HEK293 (cell line): Measurements from ENCODE around the gene PCED1A.

Experiments used
- CTCF ChIA-PET: fragments of 350-600 bp; formaldehyde crosslinking; extraction: SDS; loops from one replicate; lab custom pipeline; 2021; ENCODE audit warnings: antibody characterized with exemption; lab: Yijun Ruan, JAX
- POLR2A ChIA-PET: fragments of 300-600 bp; formaldehyde crosslinking; extraction: SDS; loops from one replicate; lab custom pipeline; 2020; ENCODE audit warnings: antibody characterized with exemption, inconsistent platforms; lab: Yijun Ruan, JAX
- H3K27ac ChIP-seq: fragments of 200-500 bp; sonication (Bioruptor generic); 2 replicates; pipeline ENCODE4 v1.5.1; 2014; ENCODE audit warnings: low read depth, low read length, control low read depth, inconsistent platforms; ENCODE audit errors: extremely low read depth
- H3K36me3 ChIP-seq, 2 experiments: fragments of 200-500 bp in 1 of 2; sonication (Bioruptor generic) in 1 of 2; 1 replicate in 1 of 2; 2 replicates in 1 of 2; pipeline ENCODE4 v1.5.1; 2014 to 2017; ENCODE audit warnings: inconsistent platforms in 2 of 2, low read length in 2 of 2; ENCODE audit not compliant: control insufficient read depth in 2 of 2, insufficient read depth in 1 of 2
- H3K4me1 ChIP-seq: fragments of 200-500 bp; sonication (Bioruptor generic); 2 replicates; pipeline ENCODE4 v1.5.1; 2014; ENCODE audit warnings: mild to moderate bottlenecking, low read length, inconsistent platforms; ENCODE audit not compliant: control insufficient read depth, insufficient read depth
- H3K4me3 ChIP-seq: 2 replicates; pipeline ENCODE4 v1.5.1; 2011; ENCODE audit warnings: low read depth, mild to moderate bottlenecking, control low read depth, low read length, moderate library complexity
- H3K9me3 ChIP-seq: fragments of 200-500 bp; sonication (Bioruptor generic); 2 replicates; pipeline ENCODE4 v1.5.1; 2014; ENCODE audit warnings: low read depth, low read length, inconsistent platforms; ENCODE audit not compliant: control insufficient read depth, insufficient read depth
- CTCF ChIP-seq: fragments of 450-650 bp; formaldehyde crosslinking; IDR thresholded peaks from 2 replicates; pipeline ENCODE4 v1.5.1; 2016; ENCODE audit warnings: missing biosample characterization, missing genetic modification characterization
- PRDM4 ChIP-seq: fragments of 450-650 bp; formaldehyde crosslinking; IDR thresholded peaks from 2 replicates; pipeline ENCODE4 v1.5.1; 2017; ENCODE audit warnings: missing biosample characterization, missing genetic modification characterization
- SP3 ChIP-seq: fragments of 450-650 bp; formaldehyde crosslinking; IDR thresholded peaks from 2 replicates; pipeline ENCODE4 v1.5.1; 2016; ENCODE audit warnings: missing biosample characterization, missing genetic modification characterization
- SP7 ChIP-seq: fragments of 450-650 bp; formaldehyde crosslinking; IDR thresholded peaks from 2 replicates; pipeline ENCODE4 v1.5.1; 2016; ENCODE audit warnings: missing biosample characterization, missing genetic modification characterization
- TRIM28 ChIP-seq: IDR thresholded peaks from 2 replicates; pipeline ENCODE4 v1.6.1; 2011; ENCODE audit warnings: low read length, control low read depth, borderline replicate concordance
- ZBTB20 ChIP-seq: fragments of 450-650 bp; formaldehyde crosslinking; IDR thresholded peaks from 2 replicates; pipeline ENCODE4 v1.5.1; 2016; ENCODE audit warnings: missing biosample characterization, missing genetic modification characterization
- ZBTB26 ChIP-seq: fragments of 450-650 bp; formaldehyde crosslinking; optimal IDR thresholded peaks from 2 replicates; pipeline ENCODE3; 2016; ENCODE audit warnings: missing biosample characterization, mild to moderate bottlenecking, missing genetic modification characterization
- ZBTB48 ChIP-seq: fragments of 450-650 bp; formaldehyde crosslinking; IDR thresholded peaks from 2 replicates; pipeline ENCODE4 v1.5.1; 2016; ENCODE audit warnings: missing biosample characterization, missing genetic modification characterization
- ZNF2 ChIP-seq: fragments of 450-650 bp; formaldehyde crosslinking; IDR thresholded peaks from 2 replicates; pipeline ENCODE4 v1.5.1; 2016; ENCODE audit warnings: missing biosample characterization, missing genetic modification characterization
- ZNF221 ChIP-seq: fragments of 450-650 bp; formaldehyde crosslinking; IDR thresholded peaks from 2 replicates; pipeline ENCODE4 v1.5.1; 2017; ENCODE audit warnings: missing biosample characterization, missing genetic modification characterization, borderline replicate concordance
- ZNF280C ChIP-seq: fragments of 450-650 bp; formaldehyde crosslinking; IDR thresholded peaks from 2 replicates; pipeline ENCODE4 v1.5.1; 2016; ENCODE audit warnings: missing biosample characterization, missing genetic modification characterization
- ZNF311 ChIP-seq: fragments of 450-650 bp; formaldehyde crosslinking; IDR thresholded peaks from 2 replicates; pipeline ENCODE4 v1.5.1; 2017; ENCODE audit warnings: missing biosample characterization, missing genetic modification characterization, borderline replicate concordance
- ZNF324 ChIP-seq: fragments of 450-650 bp; formaldehyde crosslinking; IDR thresholded peaks from 2 replicates; pipeline ENCODE4 v1.5.1; 2016; ENCODE audit warnings: missing biosample characterization, missing genetic modification characterization
- ZNF416 ChIP-seq: fragments of 450-650 bp; formaldehyde crosslinking; IDR thresholded peaks from 2 replicates; pipeline ENCODE4 v1.5.1; 2016; ENCODE audit warnings: missing biosample characterization, missing genetic modification characterization
- ZNF501 ChIP-seq: fragments of 450-650 bp; formaldehyde crosslinking; IDR thresholded peaks from 2 replicates; pipeline ENCODE4 v1.5.1; 2016; ENCODE audit warnings: missing biosample characterization, missing genetic modification characterization
- ZNF610 ChIP-seq: fragments of 450-650 bp; formaldehyde crosslinking; IDR thresholded peaks from 2 replicates; pipeline ENCODE4 v1.5.1; 2016; ENCODE audit warnings: missing biosample characterization, missing genetic modification characterization, borderline replicate concordance
- ZNF692 ChIP-seq: fragments of 450-650 bp; formaldehyde crosslinking; IDR thresholded peaks from 2 replicates; pipeline ENCODE4 v1.5.1; 2016; ENCODE audit warnings: missing biosample characterization, missing genetic modification characterization
- ZNF701 ChIP-seq: fragments of 450-650 bp; formaldehyde crosslinking; IDR thresholded peaks from 2 replicates; pipeline ENCODE4 v1.5.1; 2016; ENCODE audit warnings: missing biosample characterization, missing genetic modification characterization
- ZNF76 ChIP-seq: fragments of 450-650 bp; formaldehyde crosslinking; IDR thresholded peaks from 2 replicates; pipeline ENCODE4; 2016; ENCODE audit warnings: low read depth, missing biosample characterization, missing genetic modification characterization, borderline replicate concordance
- ZSCAN4 ChIP-seq: fragments of 450-650 bp; formaldehyde crosslinking; IDR thresholded peaks from 2 replicates; pipeline ENCODE4 v1.5.1; 2017; ENCODE audit warnings: missing biosample characterization, missing genetic modification characterization

The PCED1A gene

GRCh38 chr20:2873747-2874041 is 33.2 kb upstream of the PCED1A start (continued):
- no peak for TF ChIP-seq ZNF610
- no peak for TF ChIP-seq ZBTB48 (tag by site-specific recombination)
- TF ChIP-seq PRDM4, result no peak
- no peak for TF ChIP-seq ZNF311 (tag by site-specific recombination)
- TF ChIP-seq ZBTB20 (tag by site-specific recombination), result peak; percentile 20
- TF ChIP-seq CTCF (tag by site-specific recombination), result no peak
- TF ChIP-seq SP7 (tag by site-specific recombination), result no peak
- no peak for TF ChIP-seq ZNF692 (tag by site-specific recombination)
- no peak for TF ChIP-seq ZNF701 (tag by site-specific recombination)
- no peak for TF ChIP-seq ZNF280C (tag by site-specific recombination)
- TF ChIP-seq ZSCAN4 (tag by site-specific recombination), result no peak
- TF ChIP-seq SP3, result peak; percentile 36
- TF ChIP-seq, all 188 proteins: peak for 6

- ChIA-PET CTCF (no interaction called here), POLR2A (interaction anchor here (0.5 to 1.0 kb wide), 6 partner anchors 17 to 227 kb away, joined by 3 to 7 read pairs (median 4); partner anchors contain the start of genes PCED1A and VPS16)
- Histone ChIP-seq H3K9me3 (no peaks in the 10 kb centered on the region), H3K4me1 (peaks cover 15% of the 10 kb centered on the region), H3K4me3 (peak within 1 kb of the TSS; percentile 80), H3K27ac (peak within 1 kb of the TSS; percentile 87), H3K36me3 (peaks cover 4 to 7% of the 10 kb centered on the region in 2 experiments; a peak in 2 of 3 replicates)
- peak; percentile 74 for TF ChIP-seq CTCF (tag by site-specific recombination)
- 0 out of 2 replicates have a peak, but pooled peaks have one; percentile 19 for TF ChIP-seq ZNF501
- 0 out of 2 replicates have a peak, but pooled peaks have one; percentile 62 for TF ChIP-seq ZNF2 (tag by site-specific recombination)
- TF ChIP-seq ZNF280C (tag by site-specific recombination), result no peak
- TF ChIP-seq ZNF416 (tag by site-specific recombination), result no peak
- peak; percentile 65; the same call in 1 of the 2 replicates for TF ChIP-seq TRIM28
- no peak for TF ChIP-seq ZNF221 (tag by site-specific recombination)
- peak; percentile 54; the same call in 1 of the 2 replicates for TF ChIP-seq ZNF76 (tag by site-specific recombination)
- TF ChIP-seq ZBTB26 (tag by site-specific recombination), result peak; percentile 95
- peak; percentile 81 for TF ChIP-seq ZNF324 (tag by site-specific recombination)
Measured at GRCh38 chr20:2873010-2873746, 32.7 kb upstream of the PCED1A start, which contains the start of gene PTPRA. Gene PTPRA, plus strand, starts transcription at chr20:2873481. Its CDS starts 90,797 bp downstream, at chr20:2964278.
